NB4 (cell line): Measurements from ENCODE around the gene PLA2G2F.

ENCODE experiments used
- DNase-seq: peaks from one replicate; pipeline ENCODE4 v3.0.0; 2010; ENCODE audit warnings: low read depth
- H3K4me3 ChIP-seq: one replicate; pipeline ENCODE4 v1.5.1; 2011; ENCODE audit warnings: mild to moderate bottlenecking, low read depth, low read length, moderate library complexity
- CTCF ChIP-seq: IDR thresholded peaks from one replicate; pipeline ENCODE4 v1.5.1; 2012; ENCODE audit warnings: low read depth, low read length
- MYC ChIP-seq: IDR thresholded peaks from 2 replicates; pipeline ENCODE4 v1.6.1; 2011; ENCODE audit warnings: low read depth, low read length
- POLR2A ChIP-seq: IDR thresholded peaks from 2 replicates; pipeline ENCODE4 v1.6.1; 2011; ENCODE audit warnings: mild to moderate bottlenecking; ENCODE audit not compliant: insufficient read length; ENCODE audit errors: extremely low read depth
- TF ChIP-seq, protein P1 (sequence below): IDR thresholded peaks from 2 replicates; pipeline ENCODE4 v1.6.1; 2011; ENCODE audit warnings: low read depth, low read length

Gene PLA2G2F

DNA sequence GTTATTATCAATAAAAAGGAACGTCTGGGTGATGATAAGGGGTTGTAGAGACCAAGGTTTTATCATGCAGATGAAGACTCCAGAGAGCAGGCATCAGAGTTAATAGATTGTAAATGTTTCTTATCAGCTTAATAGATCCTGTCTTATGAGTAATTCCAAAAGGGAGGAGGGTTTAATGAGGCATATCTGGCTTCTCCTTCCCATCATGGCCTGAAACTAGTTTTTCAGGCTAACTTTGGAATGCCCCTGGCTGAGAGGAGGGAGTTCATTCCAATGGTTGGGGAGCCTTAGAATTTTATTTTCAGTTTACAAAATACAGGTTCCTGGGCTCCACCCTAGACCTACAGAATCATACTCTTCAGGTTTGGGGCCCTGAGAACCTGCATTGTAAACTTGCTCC is 33.3 kb upstream of the PLA2G2F start:
- no peak for TF ChIP-seq POLR2A
- TF ChIP-seq MYC = no peak
- TF ChIP-seq CTCF = no peak
- TF ChIP-seq, protein P1, sequence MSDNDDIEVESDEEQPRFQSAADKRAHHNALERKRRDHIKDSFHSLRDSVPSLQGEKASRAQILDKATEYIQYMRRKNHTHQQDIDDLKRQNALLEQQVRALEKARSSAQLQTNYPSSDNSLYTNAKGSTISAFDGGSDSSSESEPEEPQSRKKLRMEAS = no peak
- no peak overlapping the region for H3K4me3 ChIP-seq
- no peak for DNase-seq

DNA sequence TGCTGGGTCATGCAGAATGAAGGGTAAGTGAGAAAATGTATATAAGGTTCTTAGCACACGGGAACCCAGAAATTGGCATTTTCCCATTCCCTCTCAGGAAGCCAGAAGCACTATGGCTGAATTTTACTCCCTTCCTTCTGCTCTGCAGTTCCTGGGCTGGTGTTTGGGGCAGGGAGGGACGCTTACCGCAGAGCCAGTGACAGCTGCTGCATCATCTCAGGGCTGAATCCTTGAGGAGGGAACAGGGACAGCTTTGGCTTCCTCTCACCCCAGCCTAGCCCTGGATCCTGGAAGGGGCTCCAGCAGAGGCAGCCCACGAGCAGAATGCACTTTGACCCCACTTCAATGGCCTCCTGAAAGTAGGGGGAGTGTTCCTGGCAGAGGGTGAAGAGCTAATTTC is 31.8 kb upstream of the PLA2G2F start:
- DNase-seq = no peak
- TF ChIP-seq CTCF (no peak), POLR2A (no peak), MYC (no peak)
- TF ChIP-seq, protein P1 = no peak
- H3K4me3 ChIP-seq = no peak overlapping the region

DNA sequence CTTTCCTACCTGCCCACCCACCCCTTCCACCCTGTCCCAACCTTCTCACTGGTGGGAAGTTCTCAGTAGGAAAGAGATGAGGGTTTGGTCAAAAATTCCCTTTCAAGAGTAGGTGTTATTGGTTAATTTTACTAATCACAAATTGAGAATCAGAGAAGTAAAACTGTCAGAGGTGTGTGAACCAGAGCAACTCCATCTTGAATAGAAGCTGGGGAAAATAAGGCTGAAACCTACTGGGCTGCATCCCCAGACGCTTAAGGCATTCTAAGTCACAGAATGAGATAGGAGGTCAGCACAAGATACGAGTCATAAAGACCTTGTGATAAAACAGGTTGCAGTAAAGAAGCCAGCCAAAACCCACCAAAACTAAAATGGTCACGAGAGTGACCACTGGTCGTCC is 31.3 kb upstream of the PLA2G2F start:
- TF ChIP-seq, protein P1 = no peak
- TF ChIP-seq POLR2A = no peak
- H3K4me3 ChIP-seq = no peak overlapping the region

GRCh38 chr1:20108366-20109123 is 30.6 kb upstream of the PLA2G2F start:
- TF ChIP-seq, protein P1 = no peak
- no peak for TF ChIP-seq MYC
- no peak for TF ChIP-seq CTCF
- no peak for TF ChIP-seq POLR2A
- no peak overlapping the region for H3K4me3 ChIP-seq
- no peak for DNase-seq

More for the DNA sequence above, 31.3 kb upstream of the PLA2G2F start:
- DNase-seq = no peak

DNA sequence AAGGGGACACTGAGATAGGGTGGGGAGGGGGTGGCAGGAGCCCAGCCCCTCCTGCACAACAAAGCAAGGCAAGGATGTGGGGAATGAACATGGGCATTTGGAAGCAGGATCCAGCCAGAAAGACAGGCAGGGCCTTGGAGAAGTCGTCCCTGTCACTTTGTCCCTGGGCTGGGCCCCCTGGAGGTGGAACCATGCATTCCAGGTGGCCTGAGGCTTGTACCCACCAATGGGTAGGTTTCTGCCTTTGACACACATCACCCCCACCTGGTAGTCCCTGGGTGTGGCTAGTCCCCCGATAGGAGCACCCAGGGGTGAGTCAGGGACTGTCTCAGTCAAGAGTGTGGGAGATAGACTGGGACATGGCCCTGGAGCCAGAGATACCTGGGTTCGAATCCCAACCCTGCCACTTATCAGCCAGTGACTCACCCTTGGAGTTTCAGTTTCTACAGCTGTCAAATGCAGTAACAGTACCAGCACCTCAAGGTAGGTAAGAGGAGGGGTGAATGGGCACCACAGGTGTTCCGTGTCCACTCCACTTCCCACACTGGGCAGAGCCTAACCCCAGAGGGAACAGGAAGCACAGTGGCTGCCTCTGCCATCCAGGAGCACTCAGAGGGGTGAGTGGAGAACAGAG is 29.8 kb upstream of the PLA2G2F start:
- DNase-seq = no peak
- no peak overlapping the region for H3K4me3 ChIP-seq
- TF ChIP-seq POLR2A (no peak), CTCF (peak; percentile 29), MYC (no peak)

DNA sequence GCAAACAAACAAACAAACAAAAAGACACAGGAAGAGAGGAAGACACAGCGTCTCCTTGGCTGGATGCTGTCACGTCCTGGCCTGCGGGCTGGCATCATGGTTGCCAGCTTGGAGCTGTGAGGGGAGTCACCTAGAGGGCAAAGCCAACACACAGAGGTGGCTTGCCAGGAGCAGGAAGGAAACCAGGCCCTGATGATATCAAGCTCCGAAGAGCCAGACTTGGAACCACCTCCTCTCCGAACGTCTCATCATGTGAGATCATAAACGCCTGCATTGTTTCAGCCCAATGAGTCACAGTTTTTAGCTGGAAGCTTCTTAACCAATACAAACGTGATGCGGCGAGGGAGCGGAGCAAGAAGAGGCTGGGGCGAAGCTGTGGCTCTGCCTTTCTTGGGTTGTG is 28.4 kb upstream of the PLA2G2F start:
- DNase-seq = no peak
- no peak for TF ChIP-seq MYC
- TF ChIP-seq POLR2A = no peak
- TF ChIP-seq CTCF = no peak
- TF ChIP-seq, protein P1 = no peak
- no peak overlapping the region for H3K4me3 ChIP-seq
